Mammary epithelial cell (primary cell): ENCODE measurements around the gene ASCC3.

ENCODE experiments used
- CTCF ChIP-seq, 2 donors: IDR thresholded peaks in 1 of 2; conservative IDR thresholded peaks in 1 of 2; 2 replicates each; pipeline ENCODE4 v1.5.1; 2011 to 2012; ENCODE audit warnings: inconsistent platforms in 2 of 2, low read length in 2 of 2, mild to moderate bottlenecking in 2 of 2, control low read depth in 1 of 2, low read depth in 1 of 2; ENCODE audit not compliant: insufficient read depth in 1 of 2; ENCODE audit errors: extremely low read depth in 1 of 2
- EZH2 ChIP-seq: IDR thresholded peaks from 2 replicates; pipeline ENCODE4 v1.6.1; 2012; ENCODE audit warnings: low read length, inconsistent platforms, borderline replicate concordance

DNA sequence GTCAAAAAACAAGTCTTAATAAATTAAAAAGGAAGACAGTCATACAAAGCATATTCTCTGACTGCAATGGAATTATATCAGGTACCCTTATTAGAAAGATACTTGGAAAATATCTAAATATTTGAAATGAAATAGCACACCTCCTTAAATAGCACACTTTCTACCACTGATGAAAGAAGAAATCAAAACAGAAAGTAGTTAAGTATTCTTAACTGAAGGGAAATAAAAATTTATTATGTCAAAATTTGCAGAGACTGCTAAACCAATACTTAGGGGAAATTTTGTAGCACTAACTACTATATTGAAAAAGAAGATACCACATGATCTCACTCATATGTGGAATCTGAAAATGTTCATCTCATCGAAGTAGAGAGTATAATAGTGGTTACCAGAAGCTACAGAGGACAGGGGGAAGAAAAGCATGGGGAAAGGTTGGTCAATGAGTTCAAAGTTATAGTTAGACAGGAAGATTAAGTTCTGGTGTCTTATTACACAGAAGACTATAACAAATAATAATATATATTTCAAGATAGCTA is 112.2 kb downstream of the ASCC3 start:
- no peak for TF ChIP-seq CTCF (conservative IDR thresholded peaks at IDR 0.05 in 1 of 2, IDR thresholded peaks at IDR 0.05 in 1 of 2; ENCODE audit: extremely low read depth in 1 of 2, insufficient read depth in 1 of 2, low read depth in 1 of 2, low read length in 2 of 2)
- no peak for TF ChIP-seq EZH2
